Endothelial cell of umbilical vein (primary cell): Measurements from ENCODE around the gene CXXC5. TPM values are rescaled to one million over a fixed set of nuclear protein-coding genes. Genes with fewer than 3 reads are reported as not detected.

Experiments used
- BruUV-seq: library from RNA; stranded (reverse); fragments of 400-500 nt; replicated peaks from 2 replicates; lab custom pipeline; 2021; lab: Mats Ljungman, UMichigan
- CTCF ChIA-PET: fragments of 300-600, 350-600 bp; sonication (Branson Sonifier 250); formaldehyde crosslinking; loops from one replicate; lab custom pipeline; 2021; ENCODE audit warnings: antibody characterized with exemption, inconsistent platforms; lab: Charles Lee
- POLR2A ChIA-PET: fragments of 300-600, 350-600 bp; sonication (Branson Sonifier 250); formaldehyde crosslinking; loops from one replicate; lab custom pipeline; 2021; ENCODE audit warnings: antibody characterized with exemption, inconsistent platforms; lab: Charles Lee
- DNase-seq: peaks from one replicate; pipeline ENCODE4 v3.0.0-alpha.2; 2011; ENCODE audit warnings: low read depth, low spot score
- FAIRE-seq: peaks from 2 replicates; lab custom pipeline; 2011; peaks lifted over from hg19 to GRCh38; lab: Jason Lieb, UNC
- H2AFZ ChIP-seq: 2 replicates; pipeline ENCODE4 v1.6.0; 2012; ENCODE audit warnings: low read depth, low read length, control low read depth, inconsistent platforms
- H3K27ac ChIP-seq: 2 replicates; pipeline ENCODE4 v1.5.1; 2011; ENCODE audit warnings: low read depth, mild to moderate bottlenecking, control low read depth, low read length, moderate library complexity; ENCODE audit not compliant: insufficient read depth
- H3K27me3 ChIP-seq, 2 experiments: 2 replicates each; pipeline versions ENCODE4 v1.6.0 to v1.6.1; 2011; ENCODE audit warnings: low read length in 2 of 2, mixed read lengths in 1 of 2; ENCODE audit not compliant: control insufficient read depth in 2 of 2, insufficient read depth in 2 of 2
- H3K36me3 ChIP-seq, 2 experiments: 2 replicates in 1 of 2; 3 replicates in 1 of 2; pipeline ENCODE4 v1.5.1; 2011; ENCODE audit warnings: low read length in 2 of 2, mild to moderate bottlenecking in 1 of 2, moderate library complexity in 1 of 2; ENCODE audit not compliant: control insufficient read depth in 2 of 2, insufficient read depth in 2 of 2; ENCODE audit errors: extremely low read depth in 1 of 2
- H3K4me1 ChIP-seq: 3 replicates; pipeline ENCODE4 v1.5.1; 2011; ENCODE audit warnings: mild to moderate bottlenecking, low read length; ENCODE audit not compliant: control insufficient read depth, insufficient read depth; ENCODE audit errors: extremely low read depth
- H3K4me2 ChIP-seq: 2 replicates; pipeline ENCODE4 v1.6.1; 2011; ENCODE audit warnings: low read length, control low read depth, mixed read lengths; ENCODE audit not compliant: insufficient read depth
- H3K4me3 ChIP-seq, 3 experiments: fragments of 200-600 bp in 1 of 3; sonication (generic), shearing (Covaris generic) in 1 of 3; replicated peaks in 1 of 3; 2 replicates each; pipeline ENCODE4 v1.5.1; 2011 to 2016; ENCODE audit warnings: control low read depth in 3 of 3, low read length in 3 of 3, mild to moderate bottlenecking in 2 of 3, inconsistent platforms in 1 of 3, low read depth in 1 of 3, moderate library complexity in 1 of 3; ENCODE audit not compliant: insufficient read depth in 1 of 3
- H3K79me2 ChIP-seq: 2 replicates; pipeline ENCODE4 v1.6.0; 2012; ENCODE audit warnings: low read length, inconsistent platforms; ENCODE audit not compliant: control insufficient read depth, insufficient read depth
- H3K9ac ChIP-seq: replicated peaks from 2 replicates; pipeline ENCODE3; 2011; ENCODE audit warnings: low read length, control low read depth; ENCODE audit not compliant: insufficient read depth; ENCODE audit errors: extremely low read depth
- H3K9me1 ChIP-seq: replicated peaks from 3 replicates; pipeline ENCODE4 v1.6.0; 2011; ENCODE audit warnings: mild to moderate bottlenecking, low read length; ENCODE audit not compliant: control insufficient read depth, insufficient read depth; ENCODE audit errors: extremely low read depth
- H3K9me3 ChIP-seq: replicated peaks from 2 replicates; pipeline ENCODE4 v1.5.1; 2012; ENCODE audit warnings: low read length, inconsistent platforms; ENCODE audit not compliant: control insufficient read depth, insufficient read depth
- H4K20me1 ChIP-seq: replicated peaks from 2 replicates; pipeline ENCODE3; 2011; ENCODE audit warnings: mild to moderate bottlenecking, low read length; ENCODE audit not compliant: control insufficient read depth, insufficient read depth; ENCODE audit errors: extremely low read depth
- EZH2 ChIP-seq: IDR thresholded peaks from 2 replicates; pipeline ENCODE4 v1.6.1; 2012; ENCODE audit warnings: borderline replicate concordance, low read depth, mild to moderate bottlenecking, moderate library complexity, low read length, inconsistent platforms; ENCODE audit not compliant: severe bottlenecking
- FOS ChIP-seq: IDR thresholded peaks from 2 replicates; pipeline ENCODE4 v1.6.1; 2011; ENCODE audit warnings: mild to moderate bottlenecking, low read length, moderate library complexity, borderline replicate concordance; ENCODE audit not compliant: insufficient read depth
- GATA2 ChIP-seq: IDR thresholded peaks from 2 replicates; pipeline ENCODE4 v1.7.0; 2011; ENCODE audit warnings: low read depth, mild to moderate bottlenecking, moderate library complexity, mixed read lengths, low read length; ENCODE audit not compliant: insufficient read length, insufficient read depth
- JUN ChIP-seq: IDR thresholded peaks from 2 replicates; pipeline ENCODE4 v1.6.1; 2011; ENCODE audit warnings: borderline replicate concordance, low read depth; ENCODE audit not compliant: insufficient read length, insufficient read depth
- MYC ChIP-seq: IDR thresholded peaks from one replicate; pipeline ENCODE4 v1.6.1; 2011; ENCODE audit warnings: mild to moderate bottlenecking, low read depth, low read length
- POLR2A ChIP-seq: IDR thresholded peaks from 2 replicates; pipeline ENCODE4 v1.6.1; 2012; ENCODE audit warnings: low read depth, mild to moderate bottlenecking, control low read depth, low read length
- POLR2AphosphoS5 ChIP-seq: IDR thresholded peaks from 2 replicates; pipeline ENCODE4 v1.6.1; 2012; ENCODE audit warnings: low read depth, mild to moderate bottlenecking, control low read depth, low read length, moderate library complexity; ENCODE audit not compliant: insufficient read depth
- dilution Hi-C: fragments of 300-500 bp; cut with MboI; formaldehyde crosslinking; loops from one replicate; pipeline ENCODE4 v1.15.0; 2019; ENCODE audit warnings: low sequenced_read_pairs; ENCODE audit not compliant: extremely low pct_ligation_motif_present
- intact Hi-C: fragments of 100-400 bp; cut with micrococcal nuclease; formaldehyde crosslinking; loops from one replicate; pipeline ENCODE4 v1.10.0; 2022
- polyA plus RNA-seq, 4 experiments: library from polyadenylated mRNA; depleted of rRNA in 3 of 4; stranded (reverse) in 3 of 4; unstranded in 1 of 4; fragments of >200 nt; gene quantifications; 2 replicates each; pipeline versions ENCODE4 v1.2.1 to v1.2.3, GENCODE V29; 2011 to 2012; ENCODE audit warnings: missing spikeins in 1 of 4
- total RNA-seq: library from RNA; stranded (reverse); gene quantifications from 2 replicates; pipeline ENCODE4 v1.2.3, GENCODE V29; 2021
- TF ChIP-seq, protein P1 (sequence below), 2 donors: IDR thresholded peaks; 1 replicate in 1 of 2; 2 replicates in 1 of 2; pipeline ENCODE4 v1.5.1; 2011; ENCODE audit warnings: low read length in 2 of 2, mild to moderate bottlenecking in 2 of 2, moderate library complexity in 2 of 2, control low read depth in 1 of 2, inconsistent platforms in 1 of 2, low read depth in 1 of 2; ENCODE audit not compliant: insufficient read depth in 1 of 2; ENCODE audit errors: extremely low read depth in 1 of 2
- TF ChIP-seq, protein P2 (sequence below): IDR thresholded peaks from 2 replicates; pipeline ENCODE4 v1.6.1; 2011; ENCODE audit not compliant: insufficient read depth, insufficient read length

CXXC5 gene
- total and polyA plus RNA-seq, 2 donors (not counting 3 experiments of a cell fraction or from before 2014, with no cell fraction given), result 2.7 to 5.5 TPM

DNA sequence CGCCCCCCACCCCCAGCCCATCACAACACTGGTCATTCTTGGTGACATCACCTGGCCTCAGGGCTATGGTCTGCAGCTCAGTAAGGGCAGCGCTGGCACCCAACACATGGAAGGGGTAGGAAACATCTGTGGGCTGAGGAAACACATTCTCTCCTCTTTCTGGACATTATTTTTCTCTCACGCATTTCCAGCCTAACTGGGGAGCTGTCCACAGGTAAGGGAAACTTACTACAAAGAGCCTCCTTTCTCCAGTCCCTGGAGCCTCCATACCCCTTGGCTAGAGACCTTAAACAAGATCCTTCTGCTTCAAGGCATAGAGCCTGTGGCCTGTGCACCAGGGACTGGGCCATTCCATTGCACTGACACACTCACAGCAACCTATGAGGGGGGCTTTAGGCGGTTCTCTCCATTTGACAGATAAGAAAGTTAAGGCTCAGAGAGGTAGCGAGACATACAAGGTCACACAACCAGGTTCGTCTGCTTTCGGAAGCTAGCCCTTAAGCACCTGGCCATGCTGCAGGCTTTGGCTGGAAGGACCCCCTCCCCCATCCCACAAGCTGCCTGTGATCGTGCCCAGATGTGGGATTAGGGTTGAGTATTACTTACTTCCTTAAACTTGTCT lies 40.7 kb downstream of the CXXC5 start:
- Histone ChIP-seq H3K27ac (no peak overlapping the region), H3K79me2 (no peaks in the 10 kb centered on the region), H3K9me3 (no peaks in the 10 kb centered on the region), H3K4me2 (no peak overlapping the region), H3K4me1 (no peaks in the 10 kb centered on the region), H2AFZ (no peak overlapping the region), H3K4me3 (no peak overlapping the region), H4K20me1 (no peaks in the 10 kb centered on the region), H3K27me3 (no peaks in the 10 kb centered on the region), H3K9ac (no peak overlapping the region), H3K36me3 (no peaks in the 10 kb centered on the region), H3K9me1 (no peaks in the 10 kb centered on the region)
- intact Hi-C loops, result no loop called here
- dilution Hi-C loops, result no loop called here
- POLR2A ChIA-PET, result no interaction called here
- CTCF ChIA-PET, result interaction anchor here (1.4 to 6.4 kb wide), 7 partner anchors 11 to 87 kb away, joined by 4 to 203 read pairs (median 29); partner anchors contain the start of gene CXXC5
- DNase-seq, result no peak
- no peak for TF ChIP-seq JUN
- no peak for TF ChIP-seq MYC
- TF ChIP-seq, protein P1, sequence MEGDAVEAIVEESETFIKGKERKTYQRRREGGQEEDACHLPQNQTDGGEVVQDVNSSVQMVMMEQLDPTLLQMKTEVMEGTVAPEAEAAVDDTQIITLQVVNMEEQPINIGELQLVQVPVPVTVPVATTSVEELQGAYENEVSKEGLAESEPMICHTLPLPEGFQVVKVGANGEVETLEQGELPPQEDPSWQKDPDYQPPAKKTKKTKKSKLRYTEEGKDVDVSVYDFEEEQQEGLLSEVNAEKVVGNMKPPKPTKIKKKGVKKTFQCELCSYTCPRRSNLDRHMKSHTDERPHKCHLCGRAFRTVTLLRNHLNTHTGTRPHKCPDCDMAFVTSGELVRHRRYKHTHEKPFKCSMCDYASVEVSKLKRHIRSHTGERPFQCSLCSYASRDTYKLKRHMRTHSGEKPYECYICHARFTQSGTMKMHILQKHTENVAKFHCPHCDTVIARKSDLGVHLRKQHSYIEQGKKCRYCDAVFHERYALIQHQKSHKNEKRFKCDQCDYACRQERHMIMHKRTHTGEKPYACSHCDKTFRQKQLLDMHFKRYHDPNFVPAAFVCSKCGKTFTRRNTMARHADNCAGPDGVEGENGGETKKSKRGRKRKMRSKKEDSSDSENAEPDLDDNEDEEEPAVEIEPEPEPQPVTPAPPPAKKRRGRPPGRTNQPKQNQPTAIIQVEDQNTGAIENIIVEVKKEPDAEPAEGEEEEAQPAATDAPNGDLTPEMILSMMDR (IDR thresholded peaks at IDR 0.05; ENCODE audit: extremely low read depth in 1 of 2, insufficient read depth in 1 of 2, low read depth in 1 of 2, low read length in 2 of 2), result no peak
- no peak for TF ChIP-seq FOS
- TF ChIP-seq POLR2AphosphoS5, result no peak
- no peak for TF ChIP-seq GATA2
- no peak for TF ChIP-seq POLR2A
- TF ChIP-seq EZH2, result no peak
- TF ChIP-seq, protein P2, sequence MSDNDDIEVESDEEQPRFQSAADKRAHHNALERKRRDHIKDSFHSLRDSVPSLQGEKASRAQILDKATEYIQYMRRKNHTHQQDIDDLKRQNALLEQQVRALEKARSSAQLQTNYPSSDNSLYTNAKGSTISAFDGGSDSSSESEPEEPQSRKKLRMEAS, result no peak
- no peak for FAIRE-seq
- no TSS peak for BruUV-seq
